ENCODE data around the gene ADORA2B. TPM values are rescaled to one million over a fixed set of nuclear protein-coding genes. Genes with fewer than 3 reads are reported as not detected.

ADORA2B gene
- total and polyA plus RNA-seq, 2 of the 4 experiments (the other 2 are of a cell fraction): 5.2 to 5.5 TPM

DNA sequence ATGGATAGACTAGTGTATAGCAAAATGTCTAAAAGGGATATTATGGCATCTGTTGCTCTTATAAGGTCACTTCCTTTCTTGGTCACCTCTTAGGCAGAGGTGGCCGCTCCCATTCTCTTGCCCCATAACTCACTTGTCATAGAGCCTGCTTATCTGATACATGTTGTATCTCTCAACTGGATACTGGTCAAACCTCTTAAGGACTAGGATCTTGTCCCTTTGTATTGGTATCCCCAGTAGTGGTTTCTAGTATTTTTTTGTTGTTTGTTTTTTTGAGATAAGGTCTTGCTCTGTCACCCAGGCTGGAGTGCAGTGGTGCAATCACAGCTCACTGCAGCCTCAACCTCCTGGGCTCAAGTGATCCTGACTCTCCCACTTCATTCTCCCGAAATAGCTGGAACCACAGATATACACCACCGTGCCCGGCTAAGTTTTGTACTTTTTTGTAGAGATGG, 27.6 kb downstream of the ADORA2B start:
- Histone ChIP-seq H3K18ac (ENCODE audit: low read depth, low read length) (no peak overlapping the region), H2BK20ac (ENCODE audit: low read depth, low read length) (no peak overlapping the region), H2AK9ac (replicated peaks; ENCODE audit: low read depth, low read length, poor library complexity) (no peak overlapping the region), H2BK5ac (ENCODE audit: low read depth, low read length, poor library complexity, severe bottlenecking) (no peak overlapping the region), H2AFZ (replicated peaks; ENCODE audit: low read length, poor library complexity) (no peak overlapping the region), H4K8ac (ENCODE audit: low read depth in 2 of 2, low read length in 2 of 2) (no peak overlapping the region), H3K4me1 (ENCODE audit: control insufficient read depth, insufficient read depth, low read length) (peaks cover 3% of the 10 kb centered on the region; the same call in 1 of the 2 replicates), H3K27me3 (ENCODE audit: control insufficient read depth, insufficient read depth, low read length) (no peaks in the 10 kb centered on the region), H3K56ac (ENCODE audit: extremely low read depth, insufficient read depth, low read length) (no peak overlapping the region), H2BK120ac (ENCODE audit: low read depth, low read length) (no peak overlapping the region), H3K4me3 (ENCODE audit: insufficient read depth, low read depth, low read length) (no peak overlapping the region), H3K79me1 (ENCODE audit: low read depth in 1 of 2, low read length in 2 of 2) (peaks cover 16 to 29% of the 10 kb centered on the region in 2 experiments), H3K4me2 (ENCODE audit: low read depth, low read length) (no peak overlapping the region), H3K4ac (ENCODE audit: low read depth, low read length) (no peak overlapping the region), H2BK15ac (ENCODE audit: low read depth, low read length) (no peak overlapping the region), H3K14ac (replicated peaks; ENCODE audit: low read depth, low read length) (no peak overlapping the region), H4K20me1 (ENCODE audit: insufficient read depth, low read length) (no peaks in the 10 kb centered on the region), H3K23ac (ENCODE audit: low read depth, low read length) (no peak overlapping the region), H4K91ac (ENCODE audit: insufficient read depth, low read depth, low read length) (no peak overlapping the region), H4K5ac (ENCODE audit: low read depth, low read length) (no peak overlapping the region), H3K9me1 (ENCODE audit: insufficient read depth, low read length) (peaks cover 21% of the 10 kb centered on the region; the same call in 1 of the 2 replicates), H3K9ac (ENCODE audit: low read depth, low read length) (no peak overlapping the region), H3K27ac (ENCODE audit: insufficient read depth, low read length) (no peak overlapping the region), H3K9me3 (ENCODE audit: control insufficient read depth, insufficient read depth, low read length) (no peaks in the 10 kb centered on the region), H2AK5ac (ENCODE audit: low read depth, low read length) (no peak overlapping the region), H3K36me3 (ENCODE audit: control insufficient read depth, insufficient read depth, low read length) (peaks cover 7% of the 10 kb centered on the region)
- ChIA-PET POLR2A (ENCODE audit: unreplicated experiment) (no interaction called here), CTCF (no interaction called here)
- TF ChIP-seq, protein P1, sequence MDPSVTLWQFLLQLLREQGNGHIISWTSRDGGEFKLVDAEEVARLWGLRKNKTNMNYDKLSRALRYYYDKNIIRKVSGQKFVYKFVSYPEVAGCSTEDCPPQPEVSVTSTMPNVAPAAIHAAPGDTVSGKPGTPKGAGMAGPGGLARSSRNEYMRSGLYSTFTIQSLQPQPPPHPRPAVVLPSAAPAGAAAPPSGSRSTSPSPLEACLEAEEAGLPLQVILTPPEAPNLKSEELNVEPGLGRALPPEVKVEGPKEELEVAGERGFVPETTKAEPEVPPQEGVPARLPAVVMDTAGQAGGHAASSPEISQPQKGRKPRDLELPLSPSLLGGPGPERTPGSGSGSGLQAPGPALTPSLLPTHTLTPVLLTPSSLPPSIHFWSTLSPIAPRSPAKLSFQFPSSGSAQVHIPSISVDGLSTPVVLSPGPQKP (IDR thresholded peaks at IDR 0.05; ENCODE audit: borderline replicate concordance, low read depth, low read length): no peak
- 0 out of 2 replicates have a peak, but pooled peaks have one; percentile 15 for TF ChIP-seq CEBPB (IDR thresholded peaks at IDR 0.05; ENCODE audit: low read depth, low read length)
- TF ChIP-seq RCOR1 (IDR thresholded peaks at IDR 0.05; ENCODE audit: insufficient replicate concordance, low read length): no peak
- dilution Hi-C loops (cut with HindIII; ENCODE audit: low sequenced_read_pairs, unreplicated experiment) (no loop called here), intact Hi-C loops (cut with micrococcal nuclease) (no loop called here), in situ Hi-C loops (cut with MboI; ENCODE audit: low sequenced_read_pairs) (loop anchor here (25.0 kb wide), 1 partner anchor 710 kb away; the partner anchor contains the start of gene PMP22)
- ATAC-seq (ENCODE audit: low read depth) (no peak), DNase-seq (no peak)
- no CpG with 5 or more reads among the region's 4 CpGs for WGBS, 2 experiments (ENCODE audit: extremely low coverage in 2 of 2, insufficient read length in 1 of 2)
- no TSS peak for BruUV-seq (replicated peaks)

All from IMR-90 (cell line).